PC-9 (cell line): ENCODE results near the gene GALT.

ENCODE experiments used
- EZH2 ChIP-seq: fragments of 200-600 bp; sonication (generic); IDR thresholded peaks from 2 replicates; pipeline ENCODE4 v1.8.0; 2017; ENCODE audit warnings: antibody characterized with exemption, low read depth
- TF ChIP-seq, protein P1 (sequence below): fragments of 200-600 bp; sonication (generic); conservative IDR thresholded peaks from 2 replicates; pipeline ENCODE4 v1.6.1; 2017; ENCODE audit warnings: mixed run types, antibody characterized with exemption, mild to moderate bottlenecking, moderate library complexity

DNA sequence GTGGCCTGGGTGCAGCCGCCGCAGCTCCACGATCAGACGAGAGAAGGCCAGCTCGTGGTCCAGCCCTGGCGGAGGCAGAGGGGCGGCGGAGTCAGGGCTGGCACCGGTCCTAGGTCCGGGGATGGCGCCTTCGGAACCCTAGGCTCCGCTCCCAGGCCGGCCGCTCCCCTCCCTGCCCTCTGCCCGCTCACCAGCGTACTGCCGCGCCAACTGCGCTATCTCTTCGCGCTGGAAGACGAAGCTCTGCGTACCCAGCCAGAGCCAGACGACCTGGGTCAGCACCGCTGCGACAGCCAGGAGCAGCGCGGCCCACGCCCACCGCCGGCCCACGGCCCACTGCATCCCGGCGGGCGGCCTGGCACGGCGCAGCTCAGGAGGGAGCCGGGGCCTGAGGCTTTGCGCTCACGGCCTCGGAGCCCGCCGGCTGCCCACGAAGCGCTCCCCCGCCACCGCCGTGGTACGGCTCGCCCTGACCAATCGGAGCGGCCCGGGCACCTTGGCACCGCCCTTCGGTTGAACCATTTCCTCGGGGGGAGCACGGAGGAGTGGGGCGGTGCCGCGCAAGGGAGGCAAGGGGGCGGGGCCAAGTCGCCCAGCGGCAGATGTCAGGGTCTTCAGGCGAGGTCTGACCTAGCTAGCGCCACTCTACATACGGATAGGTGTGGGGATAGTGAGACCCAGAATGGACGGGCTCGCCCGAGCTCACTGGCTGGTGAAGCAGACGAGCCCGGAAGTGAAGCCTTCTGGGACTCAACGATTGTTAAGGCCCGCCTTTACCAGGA is 8.9 kb upstream of the GALT start, which contains the start of gene SIGMAR1:
- TF ChIP-seq, protein P1, sequence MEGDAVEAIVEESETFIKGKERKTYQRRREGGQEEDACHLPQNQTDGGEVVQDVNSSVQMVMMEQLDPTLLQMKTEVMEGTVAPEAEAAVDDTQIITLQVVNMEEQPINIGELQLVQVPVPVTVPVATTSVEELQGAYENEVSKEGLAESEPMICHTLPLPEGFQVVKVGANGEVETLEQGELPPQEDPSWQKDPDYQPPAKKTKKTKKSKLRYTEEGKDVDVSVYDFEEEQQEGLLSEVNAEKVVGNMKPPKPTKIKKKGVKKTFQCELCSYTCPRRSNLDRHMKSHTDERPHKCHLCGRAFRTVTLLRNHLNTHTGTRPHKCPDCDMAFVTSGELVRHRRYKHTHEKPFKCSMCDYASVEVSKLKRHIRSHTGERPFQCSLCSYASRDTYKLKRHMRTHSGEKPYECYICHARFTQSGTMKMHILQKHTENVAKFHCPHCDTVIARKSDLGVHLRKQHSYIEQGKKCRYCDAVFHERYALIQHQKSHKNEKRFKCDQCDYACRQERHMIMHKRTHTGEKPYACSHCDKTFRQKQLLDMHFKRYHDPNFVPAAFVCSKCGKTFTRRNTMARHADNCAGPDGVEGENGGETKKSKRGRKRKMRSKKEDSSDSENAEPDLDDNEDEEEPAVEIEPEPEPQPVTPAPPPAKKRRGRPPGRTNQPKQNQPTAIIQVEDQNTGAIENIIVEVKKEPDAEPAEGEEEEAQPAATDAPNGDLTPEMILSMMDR: no peak
- no peak for TF ChIP-seq EZH2
